Kidney (tissue), 14 donors: ENCODE data around the gene MAPKAP1. TPM values are rescaled to one million over a fixed set of nuclear protein-coding genes. Genes with fewer than 3 reads are reported as not detected.

Experiments
- DNase-seq, 5 donors: peaks; one replicate each; pipeline ENCODE4 v3.0.0-alpha.2; 2013 to 2020
- FAIRE-seq: peaks from 2 replicates; lab custom pipeline; 2012; peaks lifted over from hg19 to GRCh38; lab: Jason Lieb, UNC
- H3K27ac ChIP-seq, 2 donors: one replicate each; pipeline ENCODE4 v1.7.0; 2013; ENCODE audit warnings: low read depth in 2 of 2, low read length in 2 of 2, inconsistent platforms in 1 of 2
- H3K27me3 ChIP-seq: one replicate; pipeline ENCODE4 v1.7.1; 2013; ENCODE audit warnings: low read length, inconsistent platforms; ENCODE audit not compliant: control insufficient read depth, insufficient read depth
- H3K36me3 ChIP-seq, 3 donors: one replicate each; pipeline versions ENCODE4 v1.7.0 to v1.7.1; 2013; ENCODE audit warnings: low read length in 3 of 3, control low read depth in 1 of 3, inconsistent platforms in 1 of 3; ENCODE audit not compliant: insufficient read depth in 3 of 3, control insufficient read depth in 2 of 3
- H3K4me1 ChIP-seq, 3 donors: one replicate each; pipeline versions ENCODE4 v1.7.0 to v1.7.1; 2013; ENCODE audit warnings: low read length in 3 of 3, inconsistent platforms in 1 of 3, low read depth in 1 of 3; ENCODE audit not compliant: control insufficient read depth in 2 of 3, insufficient read depth in 2 of 3
- H3K4me3 ChIP-seq, 3 donors: one replicate each; pipeline versions ENCODE4 v1.7.0 to v1.8.1; 2013; ENCODE audit warnings: low read length in 3 of 3, control low read depth in 1 of 3, inconsistent platforms in 1 of 3
- H3K9ac ChIP-seq, 3 donors: one replicate each; pipeline versions ENCODE4 v1.7.0 to v1.7.1; 2013; ENCODE audit warnings: low read length in 3 of 3, control low read depth in 1 of 3, inconsistent platforms in 1 of 3
- H3K9me3 ChIP-seq, 3 donors: one replicate each; pipeline versions ENCODE4 v1.7.0 to v1.7.1; 2013; ENCODE audit warnings: low read length in 3 of 3, control low read depth in 1 of 3, inconsistent platforms in 1 of 3; ENCODE audit not compliant: control insufficient read depth in 2 of 3, insufficient read depth in 1 of 3
- intact Hi-C: fragments of 100-400 bp; cut with DNase I; formaldehyde crosslinking; loops from one replicate; pipeline ENCODE4 v1.11.1; 2022
- polyA plus RNA-seq: library from polyadenylated mRNA; stranded (reverse); fragments of 350-450 nt; fragmentation: Illumina TruSeq; extraction: RNeasy Lipid Tissue Mini Kit (QIAGEN cat#74804); gene quantifications from one replicate; pipeline ENCODE4 v1.2.3, GENCODE V29; 2014; ENCODE audit warnings: low read depth, low replicate concordance; ENCODE audit not compliant: insufficient read depth
- total RNA-seq: library from RNA; stranded (reverse); fragmentation: NEBNext Ultra II Directional; extraction: Animal tissue kit (Norgen Biotek cat#: 25700); gene quantifications from one replicate; pipeline ENCODE4 v1.2.1, GENCODE V29; 2021
- TF ChIP-seq, protein P1 (sequence below): IDR thresholded peaks from 3 replicates; pipeline ENCODE4 v1.5.1; 2012; ENCODE audit warnings: mild to moderate bottlenecking, moderate library complexity, borderline replicate concordance; ENCODE audit not compliant: insufficient read depth; ENCODE audit errors: extremely low read depth
- donor health status: control.
- donor health status: control.
- donor health status: control.
- donor health status: control.
- donor health status: control.
- donor health status: DM: yes; HTN: yes; CAD: no.
- donor health status: Normal renal cell carcinoma (clear cell type).

MAPKAP1 gene
- total and polyA plus RNA-seq, 2 donors from 2014 or later = 70.5 to 99.4 TPM

DNA sequence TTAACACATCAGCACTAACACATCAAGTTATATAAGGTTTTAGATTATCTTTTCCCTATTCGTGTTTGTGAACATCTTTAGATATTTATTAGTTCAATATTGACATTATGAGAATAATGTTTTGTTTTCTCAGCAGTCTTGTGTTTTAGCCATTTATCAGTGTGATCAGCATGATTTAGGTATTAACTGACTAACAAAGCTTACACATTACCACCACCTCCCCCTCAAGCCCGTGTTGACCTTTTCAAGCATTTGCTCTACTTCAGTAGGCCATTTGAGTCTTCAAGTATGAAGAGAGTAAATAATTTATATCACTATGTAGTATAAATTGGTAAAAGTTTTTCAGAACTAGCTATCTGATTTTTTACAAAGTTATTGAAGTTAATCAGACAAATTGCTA is 47.1 kb upstream of the MAPKAP1 start:
- TF ChIP-seq, protein P1, sequence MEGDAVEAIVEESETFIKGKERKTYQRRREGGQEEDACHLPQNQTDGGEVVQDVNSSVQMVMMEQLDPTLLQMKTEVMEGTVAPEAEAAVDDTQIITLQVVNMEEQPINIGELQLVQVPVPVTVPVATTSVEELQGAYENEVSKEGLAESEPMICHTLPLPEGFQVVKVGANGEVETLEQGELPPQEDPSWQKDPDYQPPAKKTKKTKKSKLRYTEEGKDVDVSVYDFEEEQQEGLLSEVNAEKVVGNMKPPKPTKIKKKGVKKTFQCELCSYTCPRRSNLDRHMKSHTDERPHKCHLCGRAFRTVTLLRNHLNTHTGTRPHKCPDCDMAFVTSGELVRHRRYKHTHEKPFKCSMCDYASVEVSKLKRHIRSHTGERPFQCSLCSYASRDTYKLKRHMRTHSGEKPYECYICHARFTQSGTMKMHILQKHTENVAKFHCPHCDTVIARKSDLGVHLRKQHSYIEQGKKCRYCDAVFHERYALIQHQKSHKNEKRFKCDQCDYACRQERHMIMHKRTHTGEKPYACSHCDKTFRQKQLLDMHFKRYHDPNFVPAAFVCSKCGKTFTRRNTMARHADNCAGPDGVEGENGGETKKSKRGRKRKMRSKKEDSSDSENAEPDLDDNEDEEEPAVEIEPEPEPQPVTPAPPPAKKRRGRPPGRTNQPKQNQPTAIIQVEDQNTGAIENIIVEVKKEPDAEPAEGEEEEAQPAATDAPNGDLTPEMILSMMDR = no peak
- Histone ChIP-seq H3K27me3 (no peaks in the 10 kb centered on the region), H3K4me1 (no peaks in the 10 kb centered on the region), H3K9me3 (no peaks in the 10 kb centered on the region), H3K36me3 (no peaks in the 10 kb centered on the region), H3K27ac (no peak overlapping the region), H3K9ac (no peak overlapping the region), H3K4me3 (no peak overlapping the region)
- FAIRE-seq (peak; percentile 3), DNase-seq (peak in 1 of 5 donors; percentile 51)
- intact Hi-C loops = no loop called here

GRCh38 chr9:125752070-125752628 is 45.1 kb upstream of the MAPKAP1 start:
- Histone ChIP-seq H3K27ac (no peak overlapping the region), H3K9me3 (no peaks in the 10 kb centered on the region), H3K27me3 (no peaks in the 10 kb centered on the region), H3K36me3 (no peaks in the 10 kb centered on the region), H3K4me1 (peaks cover 0 to 5% (median 0%) of the 10 kb centered on the region in 3 donors), H3K4me3 (no peak overlapping the region), H3K9ac (no peak overlapping the region)
- intact Hi-C loops = no loop called here
- DNase-seq (peak in 2 of 5 donors; percentile 53 to 72), FAIRE-seq (no peak)
- TF ChIP-seq, protein P1 = no peak

GRCh38 chr9:125750627-125751011 is 43.6 kb upstream of the MAPKAP1 start:
- H3K27ac ChIP-seq = no peak overlapping the region
- no peaks in the 10 kb centered on the region for H3K9me3 ChIP-seq
- intact Hi-C loops = no loop called here
- H3K4me1 ChIP-seq = peaks cover 0 to 8% (median 0%) of the 10 kb centered on the region in 3 donors
- H3K4me3 ChIP-seq = no peak overlapping the region
- TF ChIP-seq, protein P1 = no peak
- no peak for FAIRE-seq
- no peaks in the 10 kb centered on the region for H3K27me3 ChIP-seq
- no peaks in the 10 kb centered on the region for H3K36me3 ChIP-seq
- no peak overlapping the region for H3K9ac ChIP-seq
- DNase-seq = peak in 2 of 5 donors; percentile 61 to 66
